HUES48 (cell line): ENCODE results near the gene UBL4B.

Experiments used
- H3K27ac ChIP-seq: one replicate; pipeline ENCODE4 v1.7.0; 2013; ENCODE audit warnings: low read depth, low read length, inconsistent platforms
- H3K27me3 ChIP-seq: 2 replicates; pipeline ENCODE4 v1.6.1; 2013; ENCODE audit warnings: mild to moderate bottlenecking, low read length; ENCODE audit not compliant: control insufficient read depth, insufficient read depth
- H3K36me3 ChIP-seq: 2 replicates; pipeline ENCODE4 v1.6.1; 2013; ENCODE audit warnings: low read length; ENCODE audit not compliant: control insufficient read depth, insufficient read depth
- H3K4me1 ChIP-seq: 2 replicates; pipeline ENCODE4 v1.6.1; 2013; ENCODE audit warnings: mild to moderate bottlenecking, low read length; ENCODE audit not compliant: control insufficient read depth, insufficient read depth
- H3K4me3 ChIP-seq: 2 replicates; pipeline ENCODE4 v1.5.1; 2013; ENCODE audit warnings: mild to moderate bottlenecking, low read depth, low read length
- H3K9ac ChIP-seq: 2 replicates; pipeline ENCODE4 v1.6.1; 2013; ENCODE audit warnings: mild to moderate bottlenecking, low read depth, low read length, moderate library complexity
- H3K9me3 ChIP-seq: 2 replicates; pipeline ENCODE4 v1.6.1; 2013; ENCODE audit warnings: low read length; ENCODE audit not compliant: control insufficient read depth, insufficient read depth

Gene UBL4B

DNA sequence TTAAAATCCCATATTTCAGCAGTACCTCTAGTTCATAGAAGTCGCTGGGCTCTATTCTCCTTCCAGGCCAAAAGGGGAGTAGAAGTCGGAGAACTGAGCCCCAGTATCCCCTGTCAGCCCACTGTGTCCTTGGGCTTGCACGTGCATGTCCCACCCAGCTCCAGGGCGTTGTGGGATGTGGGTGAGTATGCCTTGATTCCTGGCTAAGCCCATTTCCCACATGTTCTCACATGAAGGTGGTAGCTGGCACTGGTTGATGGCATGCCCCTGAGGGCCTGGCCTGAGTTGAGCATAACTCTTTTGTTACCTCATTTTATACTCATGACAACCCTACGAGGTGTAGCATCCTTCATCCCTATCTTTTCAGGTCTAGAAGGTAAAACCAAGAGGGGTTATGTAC, 46.0 kb downstream of the UBL4B start:
- H3K9me3 ChIP-seq: no peaks in the 10 kb centered on the region
- H3K4me1 ChIP-seq: no peaks in the 10 kb centered on the region
- H3K27ac ChIP-seq: no peak overlapping the region
- H3K4me3 ChIP-seq: no peak overlapping the region
- no peaks in the 10 kb centered on the region for H3K36me3 ChIP-seq
- peaks cover 37% of the 10 kb centered on the region for H3K27me3 ChIP-seq
- no peak overlapping the region for H3K9ac ChIP-seq

GRCh38 chr1:110159168-110159567, 46.9 kb downstream of the UBL4B start:
- Histone ChIP-seq H3K27me3 (peaks cover 28% of the 10 kb centered on the region), H3K4me3 (no peak overlapping the region), H3K4me1 (no peaks in the 10 kb centered on the region), H3K36me3 (no peaks in the 10 kb centered on the region), H3K9ac (no peak overlapping the region), H3K9me3 (no peaks in the 10 kb centered on the region), H3K27ac (no peak overlapping the region)

DNA sequence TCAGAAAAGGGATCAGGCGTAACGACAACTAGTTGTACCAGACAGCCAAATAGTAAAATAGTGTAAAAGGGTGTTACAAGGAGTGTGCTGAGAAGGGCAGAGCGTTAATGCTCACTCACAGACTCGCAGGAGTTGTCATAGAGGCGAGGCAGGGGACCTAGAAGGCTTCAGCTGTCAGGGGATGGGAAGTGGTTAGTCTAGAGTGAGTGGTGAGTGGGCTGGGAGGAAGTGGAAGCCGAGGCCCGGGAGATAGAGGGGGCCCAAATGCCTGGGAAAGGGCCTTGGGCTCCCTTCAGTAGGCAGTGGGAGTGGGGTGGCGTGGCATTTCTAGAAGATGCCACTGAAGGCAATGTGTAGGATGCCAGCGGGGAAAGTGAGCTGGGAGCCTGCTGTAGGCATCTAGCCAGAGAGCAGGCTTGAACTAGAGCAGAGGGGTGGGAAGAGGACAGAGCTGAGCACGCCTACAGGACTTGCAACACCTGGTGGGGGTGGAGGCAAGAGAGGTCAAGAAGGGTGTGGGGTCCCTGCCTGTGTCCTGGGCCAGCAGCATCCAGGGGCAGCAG, 48.4 kb downstream of the UBL4B start:
- Histone ChIP-seq H3K27me3 (peaks cover 13% of the 10 kb centered on the region), H3K9ac (no peak overlapping the region)

GRCh38 chr1:110161165-110161564, 48.9 kb downstream of the UBL4B start:
- H3K9ac ChIP-seq: no peak overlapping the region
- no peaks in the 10 kb centered on the region for H3K4me1 ChIP-seq

More for the DNA sequence above, 48.4 kb downstream of the UBL4B start:
- Histone ChIP-seq H3K36me3 (no peaks in the 10 kb centered on the region), H3K27ac (no peak overlapping the region), H3K4me1 (no peaks in the 10 kb centered on the region), H3K4me3 (no peak overlapping the region), H3K9me3 (no peaks in the 10 kb centered on the region)

DNA sequence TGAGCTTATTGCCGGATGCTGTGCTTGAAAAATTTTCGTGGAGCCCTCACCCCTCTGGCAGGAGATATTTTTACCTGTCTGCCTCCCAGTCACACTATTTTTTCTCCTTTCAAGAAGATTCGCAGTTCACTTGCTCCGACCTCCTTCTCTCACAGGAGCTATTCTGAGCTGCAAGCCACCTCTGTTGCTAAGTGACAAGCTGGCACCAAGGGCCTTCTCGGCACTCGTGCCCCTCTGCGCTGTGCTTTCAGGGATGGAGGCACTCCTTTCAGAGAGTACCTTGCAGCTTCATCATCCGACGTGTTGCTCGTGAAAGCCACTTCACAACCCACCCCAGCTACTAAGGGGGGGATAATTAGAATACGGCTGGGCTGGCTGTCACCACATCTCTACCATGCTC, 49.6 kb downstream of the UBL4B start:
- no peaks in the 10 kb centered on the region for H3K9me3 ChIP-seq
- H3K4me3 ChIP-seq: no peak overlapping the region
- no peaks in the 10 kb centered on the region for H3K4me1 ChIP-seq
- no peak overlapping the region for H3K27ac ChIP-seq
- H3K36me3 ChIP-seq: no peaks in the 10 kb centered on the region
- H3K9ac ChIP-seq: no peak overlapping the region
- peaks cover 2% of the 10 kb centered on the region; the same call in 1 of the 2 replicates for H3K27me3 ChIP-seq

More at GRCh38 chr1:110161165-110161564, 48.9 kb downstream of the UBL4B start:
- Histone ChIP-seq H3K27ac (no peak overlapping the region), H3K36me3 (no peaks in the 10 kb centered on the region), H3K4me3 (no peak overlapping the region), H3K9me3 (no peaks in the 10 kb centered on the region), H3K27me3 (peaks cover 9% of the 10 kb centered on the region)
